Fibroblast of skin of right quadriceps (primary cell): ENCODE measurements around the gene TGFA.
"Not testable (repeated sequence)": the region's sequence is repeated elsewhere in the genome, so short reads cannot be mapped to it uniquely, and the experiment has no call there.

Source experiments
- DNase-seq: peaks from one replicate; pipeline ENCODE4 v3.0.0-alpha.2; 2013

TGFA gene

DNA sequence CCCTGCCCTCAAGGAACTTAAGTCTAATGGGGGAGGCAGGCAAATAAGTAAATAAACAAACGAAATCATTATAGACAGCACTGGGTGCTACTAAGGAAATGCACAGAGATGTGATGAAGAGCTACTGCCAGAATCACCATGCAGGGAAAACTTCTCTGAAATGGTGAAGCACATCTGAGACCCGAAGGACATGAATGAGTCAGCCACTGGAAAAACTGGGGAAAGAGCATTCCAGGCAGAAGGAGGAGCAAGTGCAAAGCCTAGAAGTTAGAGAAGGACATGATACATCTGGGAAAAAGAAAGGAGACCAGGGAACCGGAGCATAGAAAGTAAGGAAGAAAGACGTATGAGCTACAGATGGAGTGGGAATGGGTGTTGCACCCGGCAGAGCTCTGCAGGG, 56.8 kb downstream of the TGFA start:
- DNase-seq: no peak

DNA sequence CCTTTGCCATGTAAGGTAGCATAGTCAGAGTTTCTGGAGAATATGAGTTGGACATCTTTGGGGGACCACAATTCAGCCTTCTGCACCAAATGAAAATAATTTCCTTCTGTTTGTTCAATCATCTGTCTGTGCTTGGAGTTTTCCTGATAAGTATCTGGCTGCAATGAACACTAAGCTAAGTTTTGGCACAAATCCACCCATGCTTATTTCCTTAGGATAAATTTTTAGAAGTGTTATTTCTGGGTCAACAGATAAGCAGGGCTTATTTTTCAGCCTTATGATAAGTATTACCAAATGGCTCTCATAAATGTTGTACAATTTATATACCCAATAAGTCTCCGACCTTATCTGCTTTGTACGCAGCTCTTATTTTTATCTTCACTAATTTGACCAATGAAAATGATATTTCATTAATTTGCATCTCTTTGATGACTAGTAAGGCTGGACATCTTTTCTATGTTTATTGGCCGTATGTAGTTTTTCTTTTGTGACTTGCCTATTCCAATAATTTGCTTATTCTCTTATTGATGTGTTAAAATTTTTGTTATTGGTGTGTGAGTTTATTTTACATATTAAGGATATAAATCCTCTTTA, 59.2 kb downstream of the TGFA start:
- no peak for DNase-seq

DNA sequence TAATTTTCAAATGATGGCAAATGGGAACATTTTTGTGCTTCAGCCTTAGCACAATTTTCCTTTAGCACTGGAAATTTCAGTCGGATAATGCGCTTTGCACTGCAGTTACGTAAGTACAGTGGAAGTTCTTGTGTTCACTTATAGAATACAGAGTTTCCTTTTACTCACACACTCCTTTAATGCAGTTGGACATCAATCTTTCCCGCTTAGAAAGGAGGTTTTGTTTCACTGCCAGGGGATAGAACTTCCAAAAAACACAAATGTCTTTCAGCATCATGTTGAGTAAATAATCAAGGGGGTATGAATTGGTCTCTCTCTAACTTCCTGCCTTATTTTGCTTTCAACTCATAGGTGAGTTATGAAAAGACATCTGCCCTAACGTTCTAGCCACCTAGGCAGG, 63.2 kb downstream of the TGFA start:
- no peak for DNase-seq

DNA sequence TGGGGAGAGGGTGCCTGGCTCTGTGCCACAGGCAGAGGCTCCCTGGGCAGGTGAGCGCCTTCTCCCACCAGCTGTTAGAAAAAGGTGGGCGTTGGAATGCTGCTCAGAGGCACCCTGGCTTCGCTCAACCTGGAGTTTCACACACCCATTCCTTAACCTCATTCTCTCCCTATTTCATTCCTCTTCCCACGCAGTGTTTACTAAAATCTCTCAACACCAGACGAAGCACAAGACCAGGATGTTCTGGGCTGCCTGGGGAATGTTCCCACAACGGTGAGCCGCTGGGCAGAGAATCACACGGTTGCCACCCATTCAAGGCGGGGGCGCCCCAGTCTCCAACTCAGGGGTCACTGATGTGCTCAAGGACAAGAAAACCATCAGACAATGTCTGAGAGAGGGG, 64.5 kb downstream of the TGFA start:
- no peak for DNase-seq

DNA sequence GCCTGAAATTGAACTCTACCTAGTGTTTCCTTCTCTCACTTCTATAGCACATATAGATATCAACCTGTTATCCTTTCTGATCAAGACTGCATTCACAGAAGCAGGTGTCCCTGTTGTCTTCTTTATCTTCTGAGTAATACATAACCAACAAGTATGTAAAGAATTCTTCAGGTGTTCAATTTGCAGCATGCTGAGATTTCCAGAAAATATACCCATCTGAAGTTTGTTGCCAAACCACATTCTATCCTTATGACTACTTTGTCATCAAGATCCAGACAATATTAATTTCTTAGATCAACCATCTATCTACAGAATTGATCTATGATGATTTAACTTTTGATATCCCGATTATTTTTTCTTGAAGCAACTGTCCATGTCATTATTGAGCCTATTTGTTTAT, 69.5 kb downstream of the TGFA start:
- no peak for DNase-seq

DNA sequence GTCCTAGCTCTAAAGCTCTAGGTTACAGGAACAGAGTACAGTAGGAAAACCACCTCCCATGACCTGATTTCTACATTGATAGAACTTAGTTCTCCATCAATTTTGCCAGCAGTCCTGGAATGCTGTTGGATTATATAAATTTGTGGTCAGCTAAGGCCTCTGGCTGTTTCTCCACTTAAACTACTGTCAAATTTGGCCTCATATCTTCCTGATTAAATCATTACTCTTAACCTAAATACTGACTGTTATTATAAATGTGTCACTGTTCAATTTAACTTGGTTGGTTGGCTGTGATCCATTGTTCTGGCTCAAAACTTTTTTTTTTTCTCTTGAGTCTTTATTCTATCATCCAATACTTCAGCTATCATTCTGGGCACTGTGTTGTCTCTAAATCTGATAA, 71.2 kb downstream of the TGFA start:
- no peak for DNase-seq

DNA sequence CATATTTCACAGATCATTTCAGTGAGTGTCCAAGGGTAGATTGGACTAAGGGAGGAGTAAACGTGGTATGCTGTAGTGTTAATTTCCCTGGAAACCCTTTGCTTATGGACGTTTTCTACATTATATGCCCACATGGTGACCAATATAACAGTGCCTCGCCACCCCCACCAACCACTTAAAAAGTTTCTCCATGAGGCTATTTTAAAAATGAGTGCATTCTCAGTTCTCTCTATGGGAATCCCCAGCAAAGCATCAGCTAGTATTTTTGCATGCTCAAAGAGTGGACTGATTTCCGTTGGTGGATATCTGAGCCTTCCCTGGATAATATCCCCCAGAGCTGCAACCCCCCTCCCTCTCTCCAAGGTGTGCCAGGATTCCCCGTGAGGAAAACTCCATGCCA, 73.2 kb downstream of the TGFA start:
- no peak for DNase-seq

DNA sequence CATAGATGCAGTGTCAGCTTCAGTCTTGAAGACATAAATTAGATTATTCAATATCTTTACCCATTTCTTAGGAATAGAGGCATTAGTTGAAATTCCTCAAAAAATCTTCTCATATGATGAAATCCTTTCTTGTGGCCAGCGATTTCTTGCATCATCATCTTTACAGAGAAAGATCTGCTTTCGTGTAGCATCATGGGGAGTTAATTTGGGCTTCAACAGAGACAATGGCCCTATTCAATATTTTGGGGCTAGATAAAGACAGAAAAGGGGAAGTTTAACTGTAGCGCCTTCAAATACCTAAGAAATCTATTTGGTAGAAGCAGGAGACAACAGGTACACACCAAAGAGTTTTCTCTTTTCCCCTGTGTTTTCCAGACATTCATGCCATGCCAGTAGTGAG, 73.8 kb downstream of the TGFA start:
- no peak for DNase-seq

DNA sequence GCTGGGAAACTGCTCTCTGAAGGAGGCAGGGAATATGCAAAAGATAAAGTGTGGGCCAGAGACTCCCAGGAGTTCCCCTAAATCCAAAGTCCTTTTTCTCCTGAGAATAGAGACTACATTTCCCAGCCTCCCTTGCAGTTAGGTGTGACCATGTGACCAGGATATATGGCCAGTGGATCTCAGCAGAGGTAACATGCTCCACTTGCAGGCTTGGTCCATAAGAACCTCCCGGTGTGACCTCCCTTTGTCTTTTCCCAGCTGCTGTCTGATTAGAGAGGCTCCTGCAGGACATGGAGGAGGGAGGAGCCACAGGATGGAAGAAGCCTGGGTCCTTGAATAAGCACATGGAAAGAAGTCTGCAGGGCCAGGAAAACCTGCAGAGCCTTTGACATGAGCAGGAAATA, 76.2 kb downstream of the TGFA start:
- DNase-seq: no peak

DNA sequence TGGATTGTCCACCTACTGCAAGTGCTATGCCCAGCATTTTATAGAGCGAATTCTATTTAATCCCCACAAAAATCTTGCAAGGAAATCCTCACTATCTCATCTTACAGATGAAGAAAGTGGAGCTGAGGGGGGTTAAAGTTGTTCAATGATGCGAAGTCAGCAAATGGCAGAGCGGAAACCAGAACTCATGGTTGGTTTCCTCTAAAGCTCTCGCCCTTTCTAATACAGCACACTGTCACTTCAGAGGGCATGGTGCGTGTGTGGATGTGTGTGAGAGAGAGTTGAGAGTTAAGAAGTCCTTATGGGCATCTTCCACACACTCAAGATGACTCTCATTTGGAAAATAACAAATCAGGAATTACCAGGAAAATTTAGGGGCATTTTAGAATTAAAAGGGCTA, 78.4 kb downstream of the TGFA start:
- no peak for DNase-seq

DNA sequence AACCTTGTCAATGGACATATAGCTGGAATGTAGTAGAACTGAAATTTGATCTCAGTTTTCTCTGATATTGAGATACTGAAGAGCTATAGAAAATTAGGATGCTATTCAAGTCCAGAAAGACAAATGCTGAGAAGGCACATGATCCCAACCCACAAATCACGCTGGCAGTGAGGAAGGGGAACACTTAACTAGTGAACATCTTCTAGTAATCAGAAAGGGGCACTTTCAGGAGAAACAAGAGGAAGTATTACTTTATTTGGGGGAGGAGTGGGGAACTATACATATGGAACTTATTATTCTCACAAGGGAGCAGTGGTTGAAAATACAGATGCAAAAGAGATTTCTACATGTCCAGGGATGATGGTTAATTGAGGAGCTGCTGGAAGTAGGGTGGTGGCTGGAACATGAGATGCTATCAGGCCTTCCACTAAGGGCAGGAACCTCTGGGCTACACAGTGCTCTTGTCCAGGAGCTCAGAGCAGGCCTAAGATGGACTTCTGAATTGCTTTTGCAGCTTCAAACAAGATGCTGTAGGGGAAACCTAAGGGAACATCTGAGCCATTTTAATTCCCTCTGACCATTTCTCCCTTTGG, 79.3 kb downstream of the TGFA start:
- no peak for DNase-seq

DNA sequence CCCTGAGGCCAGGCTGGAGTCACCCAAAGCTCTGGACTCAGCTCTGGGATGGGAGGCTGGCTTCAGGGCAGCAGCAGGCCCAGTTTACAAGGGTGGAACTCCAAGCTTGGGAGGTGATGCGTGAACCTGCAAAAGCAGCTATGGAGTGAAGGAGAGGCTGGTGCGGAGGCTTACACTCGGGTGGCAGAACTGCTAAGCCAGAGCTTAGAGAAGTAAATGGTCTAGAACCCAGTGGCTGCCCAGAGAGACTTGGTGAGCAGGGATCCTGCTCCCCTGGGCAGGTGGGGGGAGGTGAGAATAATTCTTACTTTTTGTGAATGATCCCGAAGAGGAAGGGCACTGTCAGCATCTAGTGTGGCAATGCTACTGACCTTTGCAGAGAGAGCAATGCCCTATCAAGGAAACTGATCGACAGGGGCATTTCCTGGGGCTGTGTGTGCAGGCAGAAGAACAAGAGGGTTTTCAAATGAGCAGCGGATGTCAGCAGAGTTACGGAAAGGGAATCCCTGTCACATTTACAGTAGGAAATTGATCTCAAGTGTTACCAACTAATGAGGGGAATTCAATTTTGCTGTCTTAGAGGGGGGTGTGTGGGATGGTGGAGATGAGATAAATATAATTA, 80.4 kb downstream of the TGFA start:
- no peak for DNase-seq

DNA sequence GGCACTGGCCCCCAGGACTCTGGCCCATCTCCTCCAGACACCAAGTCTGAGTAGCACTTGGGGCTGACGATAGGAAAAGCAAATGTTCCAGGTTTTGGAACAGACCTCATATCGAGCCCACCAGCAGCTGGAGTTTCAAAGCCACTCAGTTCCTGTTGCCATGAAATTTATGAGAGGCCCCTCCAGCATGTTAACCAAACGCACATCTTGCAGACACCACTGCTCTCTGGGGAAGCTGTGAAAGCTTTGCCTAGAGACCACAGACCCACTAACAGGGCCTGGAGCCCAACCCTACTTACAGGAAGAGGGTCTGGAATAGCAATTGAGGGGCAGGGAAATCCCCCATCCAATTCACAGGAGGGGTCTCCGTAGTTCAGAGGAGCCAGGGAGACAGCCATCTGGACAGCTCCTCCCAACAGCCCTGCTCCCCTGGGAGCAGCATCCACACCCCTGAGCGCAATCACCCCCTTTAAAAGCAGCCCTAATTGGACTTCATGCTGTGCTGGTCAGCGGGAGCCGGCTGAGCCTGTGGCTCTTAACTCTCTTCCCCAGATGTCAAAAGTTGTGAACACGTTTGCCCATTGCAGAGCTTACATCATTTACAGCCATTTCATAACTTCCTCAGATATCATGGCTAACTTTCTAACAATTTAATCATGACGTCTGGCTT, 81.3 kb downstream of the TGFA start:
- DNase-seq: no peak

DNA sequence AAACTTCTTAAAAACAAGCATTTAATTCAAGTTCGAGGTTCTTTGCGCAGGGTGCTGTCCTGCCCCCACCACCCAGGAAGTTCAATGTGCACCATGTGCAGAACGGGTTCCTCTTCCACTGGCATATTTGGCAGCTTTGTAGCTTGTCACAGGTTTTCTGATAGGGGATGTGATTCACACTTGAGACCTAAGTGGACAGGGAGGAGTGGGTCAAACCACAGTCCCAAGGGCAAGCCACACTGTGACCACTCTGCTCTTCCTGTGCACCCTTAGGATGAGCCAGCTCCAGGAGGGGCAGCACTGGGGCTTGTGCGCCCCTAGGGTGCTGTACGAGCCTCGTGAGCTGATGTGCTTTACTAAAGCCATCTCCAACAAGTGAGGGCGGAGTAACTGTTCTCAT, 82.5 kb downstream of the TGFA start:
- no peak for DNase-seq

DNA sequence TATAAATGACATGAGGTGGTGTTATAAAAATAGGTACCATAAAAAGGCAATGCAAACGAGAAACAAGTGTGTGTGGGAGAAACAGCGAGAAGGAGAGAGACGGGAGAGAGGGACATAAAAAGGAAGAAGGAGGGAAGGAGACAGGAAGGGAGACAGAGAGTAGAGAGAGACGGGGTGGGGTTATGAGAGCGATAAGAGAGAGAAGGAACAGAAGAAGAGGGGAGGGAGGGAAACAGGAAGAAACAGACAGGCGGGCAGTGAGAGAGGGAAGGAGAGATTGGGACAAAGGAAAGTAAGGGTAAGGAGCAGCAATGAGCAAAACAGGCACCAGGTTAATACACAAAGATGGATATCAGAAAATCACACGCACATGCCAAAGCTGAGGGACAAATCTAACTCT, 83.7 kb downstream of the TGFA start:
- no peak for DNase-seq

DNA sequence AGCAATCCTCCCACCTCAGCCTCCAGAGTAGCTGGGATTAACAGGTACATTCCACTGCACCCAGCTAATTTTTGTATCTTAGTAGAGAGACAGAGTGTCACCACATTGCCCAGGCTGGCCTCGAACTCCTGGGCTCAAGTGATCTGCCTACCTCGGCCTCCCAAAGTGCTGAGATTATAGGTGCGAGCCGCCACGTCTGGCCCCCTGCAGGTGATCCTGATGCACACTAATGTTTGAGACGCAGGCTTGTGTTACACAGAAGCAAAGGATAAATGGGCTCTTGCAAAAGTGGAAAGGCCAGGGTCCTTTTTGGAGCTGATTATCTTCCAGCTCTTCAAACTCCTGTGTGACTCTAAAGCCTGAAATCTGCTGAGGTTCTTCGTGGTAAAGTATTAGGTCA, 84.2 kb downstream of the TGFA start:
- DNase-seq: no peak

DNA sequence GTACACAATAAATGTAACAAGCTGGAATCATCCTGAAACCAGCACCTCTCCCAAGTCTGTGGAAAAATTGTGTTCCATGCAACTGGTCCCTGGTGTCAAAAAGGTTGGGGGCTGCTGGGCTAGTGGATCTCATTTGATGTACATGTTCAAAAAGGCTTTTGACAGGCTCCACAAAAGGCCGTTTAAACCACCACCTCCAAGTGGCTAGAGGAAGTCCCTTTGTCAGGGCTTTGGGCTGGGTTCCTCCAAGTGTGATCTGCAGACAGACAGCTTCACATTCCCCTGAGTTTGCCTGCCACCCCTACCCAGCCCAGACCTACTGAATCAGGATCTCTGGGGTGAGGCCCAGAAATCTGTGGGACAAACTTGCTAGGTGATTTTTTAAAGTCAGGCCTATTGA, 84.7 kb downstream of the TGFA start:
- no peak for DNase-seq

DNA sequence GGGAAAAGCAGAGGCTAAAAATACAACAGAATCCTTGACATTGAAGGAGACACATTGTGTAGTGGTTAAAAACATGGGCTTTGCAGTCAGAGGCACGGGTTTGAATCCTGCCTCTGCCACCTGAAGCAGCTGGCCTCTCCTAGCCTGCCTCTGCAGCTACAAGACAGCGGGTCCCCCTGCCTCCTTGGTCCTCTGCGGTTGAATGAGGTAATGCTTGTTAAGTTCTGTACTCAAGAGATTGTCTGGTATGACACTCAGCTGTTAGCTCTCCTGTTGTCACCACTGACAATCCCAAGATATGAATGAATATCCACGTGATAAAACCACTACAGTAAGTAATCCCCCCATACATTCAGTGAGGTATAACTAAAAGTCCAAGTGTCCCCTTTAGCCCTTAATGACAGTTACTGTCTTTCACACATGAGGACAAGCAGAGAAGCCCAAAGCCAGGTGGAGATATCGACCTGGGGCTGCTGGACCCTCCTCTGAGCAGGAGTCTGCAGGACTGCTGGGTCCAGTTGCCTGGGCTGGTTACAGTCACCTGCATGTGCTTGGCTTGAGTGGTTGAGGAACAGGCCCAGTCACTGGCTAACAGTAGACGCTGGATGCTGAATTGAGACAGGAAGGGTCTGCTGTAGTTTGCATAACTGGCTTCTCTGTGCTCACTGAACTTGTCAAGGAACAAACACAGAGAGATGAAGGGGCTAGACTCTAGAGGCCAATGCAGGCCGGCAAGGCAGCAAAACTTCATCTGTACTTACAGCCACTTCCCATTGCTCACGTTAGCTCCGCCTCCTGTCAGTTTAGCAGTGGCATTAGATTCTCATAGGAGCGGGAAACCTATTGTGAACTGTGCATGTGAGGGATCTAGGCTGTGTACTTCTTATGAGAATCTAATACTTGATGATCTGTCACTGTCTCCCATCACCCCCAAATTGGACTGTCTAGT, 85.5 kb downstream of the TGFA start:
- DNase-seq: no peak

DNA sequence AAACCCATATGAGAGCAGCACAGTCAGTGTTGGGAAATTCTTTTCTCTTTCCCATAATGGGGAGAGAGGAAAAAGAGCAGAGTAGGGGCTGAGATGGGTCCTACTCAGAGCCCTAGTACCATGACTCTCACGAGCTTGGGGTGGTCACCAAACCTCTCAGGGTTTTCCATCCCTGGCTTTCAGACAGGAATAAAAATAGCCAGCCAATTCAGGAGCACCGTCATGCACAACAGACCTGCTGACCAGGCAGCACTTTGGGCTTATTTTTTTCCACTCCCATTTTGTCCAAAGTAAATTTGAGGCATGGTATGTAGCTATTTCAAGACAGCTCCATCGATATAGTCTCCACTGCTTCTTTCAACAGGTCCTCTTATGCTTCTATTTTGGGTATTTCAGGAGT, 86.4 kb downstream of the TGFA start:
- no peak for DNase-seq

DNA sequence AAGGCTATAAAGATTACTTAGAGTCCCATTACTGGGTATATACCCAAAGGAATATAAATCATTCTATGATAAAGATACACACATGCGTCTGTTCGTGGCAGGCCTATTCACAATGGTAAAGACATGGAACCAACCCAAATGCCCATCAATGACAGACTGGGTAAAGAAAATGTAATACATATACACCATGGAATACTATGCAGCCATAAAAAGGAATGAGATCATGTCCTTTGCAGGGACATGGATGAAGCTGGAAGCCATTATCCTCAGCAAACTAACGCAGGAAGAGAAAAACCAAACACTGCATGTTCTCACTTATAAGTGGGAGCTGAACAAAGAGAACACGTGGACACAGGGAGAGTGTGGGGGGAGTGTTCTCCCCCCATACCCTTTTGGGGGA, 87.0 kb downstream of the TGFA start:
- DNase-seq: not testable (repeated sequence)

DNA sequence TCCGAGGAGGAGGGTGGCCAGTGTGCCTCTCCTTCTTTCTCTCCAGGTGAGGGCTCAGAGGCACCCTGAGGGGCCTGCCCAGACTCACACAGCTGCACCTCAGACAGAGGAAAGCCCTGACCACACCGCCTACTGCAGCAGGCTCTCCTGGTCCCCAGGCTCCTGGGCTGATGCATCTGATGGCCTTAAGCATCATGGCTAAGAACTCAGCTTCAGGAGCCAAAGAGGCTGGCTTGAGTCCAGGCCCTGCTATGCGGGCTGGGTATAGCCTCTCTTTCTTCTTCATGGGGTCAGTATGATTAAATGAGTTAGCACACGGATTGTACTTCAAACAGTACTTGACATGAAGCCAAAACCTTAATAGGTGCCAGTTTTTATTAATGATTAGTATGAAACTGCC, 89.6 kb downstream of the TGFA start:
- no peak for DNase-seq

DNA sequence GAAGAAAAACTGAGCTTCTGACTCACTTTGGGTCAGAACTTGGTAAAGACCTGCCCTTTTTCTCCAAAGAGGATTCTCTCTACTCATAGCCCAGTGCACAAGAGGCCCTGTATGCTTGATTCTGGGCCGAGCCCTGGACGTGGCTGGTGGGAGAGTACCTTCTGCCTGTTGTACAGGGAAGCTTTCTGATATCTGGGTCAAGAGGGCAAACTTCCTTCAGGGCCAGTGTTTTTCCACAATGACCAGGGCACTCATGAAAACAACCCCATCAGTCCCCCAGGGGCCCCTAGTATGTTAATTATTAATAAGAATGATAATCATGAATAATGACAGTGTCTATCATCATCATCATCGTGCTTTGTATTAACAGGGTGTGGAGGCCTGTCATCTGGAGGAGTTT, 90.0 kb downstream of the TGFA start:
- DNase-seq: no peak
